Fibroblast of mammary gland (primary cell): ENCODE data around the gene ATP13A4.

ENCODE experiments used
- DNase-seq: peaks from one replicate; pipeline ENCODE4 v3.0.0-alpha.2; 2010; ENCODE audit warnings: low read depth
- H3K4me3 ChIP-seq: 2 replicates; pipeline ENCODE4 v1.5.1; 2011; ENCODE audit warnings: low read depth, mild to moderate bottlenecking, low read length, moderate library complexity; ENCODE audit not compliant: control insufficient read depth
- TF ChIP-seq, protein P1 (sequence below): conservative IDR thresholded peaks from 2 replicates; pipeline ENCODE4 v1.5.1; 2011; ENCODE audit warnings: low read depth, low read length, inconsistent platforms; ENCODE audit not compliant: control insufficient read depth, insufficient read depth

ATP13A4 gene

DNA sequence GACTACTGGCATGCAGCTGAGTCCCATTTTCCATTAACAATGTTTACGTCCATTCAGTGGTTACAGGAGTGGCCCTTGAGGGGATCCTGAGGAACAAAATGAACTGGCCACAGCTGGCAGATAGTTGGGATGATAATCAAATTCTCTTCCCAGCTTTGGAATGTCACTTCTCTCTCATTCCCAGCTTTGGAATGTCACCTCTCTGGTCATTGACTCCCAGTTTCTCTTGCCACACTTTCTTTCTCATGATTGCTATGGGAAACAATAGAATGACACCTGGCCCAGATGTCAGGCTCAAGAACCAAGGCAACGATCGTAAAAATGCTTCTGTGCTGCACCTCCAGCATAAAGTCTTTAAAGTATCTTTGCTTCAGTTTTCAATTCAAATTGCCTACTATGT is 34.0 kb downstream of the ATP13A4 start:
- no peak for DNase-seq
- H3K4me3 ChIP-seq = no peak overlapping the region
- TF ChIP-seq, protein P1, sequence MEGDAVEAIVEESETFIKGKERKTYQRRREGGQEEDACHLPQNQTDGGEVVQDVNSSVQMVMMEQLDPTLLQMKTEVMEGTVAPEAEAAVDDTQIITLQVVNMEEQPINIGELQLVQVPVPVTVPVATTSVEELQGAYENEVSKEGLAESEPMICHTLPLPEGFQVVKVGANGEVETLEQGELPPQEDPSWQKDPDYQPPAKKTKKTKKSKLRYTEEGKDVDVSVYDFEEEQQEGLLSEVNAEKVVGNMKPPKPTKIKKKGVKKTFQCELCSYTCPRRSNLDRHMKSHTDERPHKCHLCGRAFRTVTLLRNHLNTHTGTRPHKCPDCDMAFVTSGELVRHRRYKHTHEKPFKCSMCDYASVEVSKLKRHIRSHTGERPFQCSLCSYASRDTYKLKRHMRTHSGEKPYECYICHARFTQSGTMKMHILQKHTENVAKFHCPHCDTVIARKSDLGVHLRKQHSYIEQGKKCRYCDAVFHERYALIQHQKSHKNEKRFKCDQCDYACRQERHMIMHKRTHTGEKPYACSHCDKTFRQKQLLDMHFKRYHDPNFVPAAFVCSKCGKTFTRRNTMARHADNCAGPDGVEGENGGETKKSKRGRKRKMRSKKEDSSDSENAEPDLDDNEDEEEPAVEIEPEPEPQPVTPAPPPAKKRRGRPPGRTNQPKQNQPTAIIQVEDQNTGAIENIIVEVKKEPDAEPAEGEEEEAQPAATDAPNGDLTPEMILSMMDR = no peak

DNA sequence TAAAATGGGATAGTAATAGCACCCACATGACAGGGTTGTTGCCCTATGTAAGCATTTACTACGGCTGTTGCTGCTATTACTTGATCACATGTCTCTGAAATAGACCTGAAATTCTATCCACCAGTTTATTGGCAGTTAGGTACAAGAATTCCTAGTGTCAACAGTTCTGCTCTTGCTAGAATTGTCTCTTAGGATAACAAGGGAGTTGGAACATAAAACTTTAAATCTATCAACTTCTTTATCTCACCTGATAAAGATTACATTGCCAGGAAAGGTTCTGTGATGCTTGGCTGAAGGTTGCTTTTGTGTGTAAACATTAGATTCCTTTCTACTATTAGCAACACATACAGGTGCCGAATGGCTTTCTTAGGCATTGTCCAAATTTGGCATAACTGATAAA is 38.7 kb downstream of the ATP13A4 start:
- TF ChIP-seq, protein P1 = no peak
- no peak for DNase-seq
- H3K4me3 ChIP-seq = no peak overlapping the region

DNA sequence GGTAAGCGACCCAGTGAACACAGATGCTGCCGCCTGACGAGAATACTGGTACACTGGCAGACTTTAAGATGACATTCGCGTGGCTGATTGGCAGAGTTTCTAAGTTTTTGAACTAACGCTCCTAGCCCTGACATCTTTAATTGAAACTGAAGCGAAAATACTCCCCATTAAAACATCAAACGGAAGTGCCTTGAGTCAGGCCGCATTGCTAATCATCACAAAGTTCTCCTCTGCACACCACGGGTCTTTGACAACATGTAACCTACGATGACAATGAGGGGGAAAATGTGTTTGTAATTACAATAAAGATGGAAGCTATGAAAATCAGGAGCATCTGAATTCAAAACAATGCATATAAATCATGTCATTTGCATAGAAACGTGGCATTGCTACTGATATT is 44.5 kb downstream of the ATP13A4 start:
- no peak overlapping the region for H3K4me3 ChIP-seq
- TF ChIP-seq, protein P1 = no peak
- no peak for DNase-seq

DNA sequence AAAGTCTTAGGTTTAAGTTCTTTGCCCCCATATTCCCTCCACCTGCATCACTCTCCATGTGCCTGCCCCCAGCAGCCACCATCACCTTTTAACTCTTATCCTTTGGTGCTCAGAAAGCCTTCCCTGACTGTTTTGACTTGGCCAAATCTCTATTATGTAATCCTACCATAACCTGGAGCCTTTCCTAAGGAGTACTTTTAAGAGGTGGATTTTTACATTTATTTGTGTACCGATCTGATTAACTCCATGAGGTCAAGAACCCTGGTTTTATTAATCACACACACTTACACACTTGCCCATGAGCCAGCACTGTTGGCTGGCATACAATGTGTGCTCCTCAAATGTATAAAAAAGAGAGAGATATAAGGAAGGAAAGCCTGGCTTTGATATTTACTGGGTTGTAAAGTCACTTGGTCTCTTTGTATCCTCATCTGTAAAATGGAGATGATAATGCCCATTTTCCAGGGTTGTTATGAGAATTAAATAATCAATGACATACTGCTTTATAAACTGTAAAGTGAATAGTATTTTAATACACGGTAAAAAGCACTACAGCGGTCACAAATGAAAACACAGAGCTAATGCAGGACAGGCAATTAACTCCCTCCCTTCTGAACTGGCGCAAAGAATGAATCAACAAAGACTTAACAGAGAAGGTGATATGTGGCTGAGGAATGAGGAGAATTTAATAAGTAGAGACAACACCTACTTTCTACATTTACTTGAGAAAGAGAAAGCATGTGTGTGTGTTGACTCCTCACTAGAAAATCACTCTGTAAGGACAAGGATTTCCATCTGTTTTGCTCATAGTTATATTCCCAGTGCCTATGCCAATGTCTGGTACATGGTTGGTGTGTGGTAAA is 45.4 kb downstream of the ATP13A4 start:
- TF ChIP-seq, protein P1 = no peak
- no peak overlapping the region for H3K4me3 ChIP-seq
- DNase-seq = no peak

DNA sequence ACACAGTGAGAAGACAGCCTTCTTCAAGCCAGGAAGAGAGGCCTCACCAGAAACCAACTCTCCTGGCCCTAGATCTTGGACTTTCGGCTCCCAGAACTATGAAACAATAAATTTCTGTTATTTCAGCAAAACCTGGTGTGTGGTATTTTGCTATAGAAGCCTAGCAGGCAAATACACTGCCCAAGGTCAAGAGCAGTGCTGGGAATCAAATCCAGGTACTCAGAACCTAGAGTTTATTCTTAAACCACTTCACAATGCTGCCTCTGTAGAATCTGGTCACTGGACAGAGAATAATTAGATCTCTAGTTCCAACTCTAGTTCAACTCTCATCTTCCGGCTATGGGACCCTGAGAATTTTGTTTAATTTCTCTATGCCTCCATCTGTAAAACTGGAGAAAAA is 46.6 kb downstream of the ATP13A4 start:
- H3K4me3 ChIP-seq = no peak overlapping the region
- TF ChIP-seq, protein P1 = no peak
- DNase-seq = no peak

DNA sequence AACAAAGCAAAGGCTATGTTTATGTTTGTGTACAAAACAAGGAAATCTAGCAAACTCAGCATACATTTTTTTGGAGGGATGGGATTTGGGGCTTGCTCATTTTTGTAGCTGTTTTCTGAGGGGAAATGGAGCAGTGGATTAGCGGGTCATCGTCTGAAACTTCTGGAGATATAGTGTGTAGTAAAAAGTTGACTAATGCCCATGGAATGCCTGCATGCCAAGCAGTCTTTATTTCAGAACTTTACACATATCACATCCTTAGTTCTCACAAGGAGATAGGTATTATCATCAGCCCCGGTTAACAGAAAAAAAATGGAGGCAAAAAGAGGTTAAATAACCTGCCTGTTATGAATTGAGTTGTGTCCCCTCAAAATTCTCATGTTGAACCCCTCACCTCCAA is 47.1 kb downstream of the ATP13A4 start:
- TF ChIP-seq, protein P1 = no peak
- no peak overlapping the region for H3K4me3 ChIP-seq
- DNase-seq = no peak

DNA sequence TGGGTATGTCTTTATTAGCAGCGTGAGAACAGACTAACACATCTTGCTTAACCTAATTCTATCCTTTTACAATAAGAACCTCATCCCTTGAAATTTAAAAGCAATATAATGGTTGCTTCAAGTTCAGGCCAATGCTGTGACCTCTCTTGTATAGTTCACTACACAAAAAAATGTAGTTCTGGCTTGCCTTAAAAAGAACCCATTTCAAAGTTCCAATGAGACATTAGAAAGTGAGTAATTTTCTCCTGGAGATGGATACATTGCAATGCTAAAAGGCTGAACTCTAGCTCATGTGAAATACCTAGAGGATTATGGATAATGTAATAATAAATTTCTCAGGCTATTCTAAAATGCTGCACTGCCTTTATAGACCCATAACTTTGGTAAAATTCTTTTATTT is 47.8 kb downstream of the ATP13A4 start:
- DNase-seq = no peak
- TF ChIP-seq, protein P1 = no peak
- no peak overlapping the region for H3K4me3 ChIP-seq
